GM13977 (cell line): ENCODE measurements around the gene CCDC33.

Experiments
- DNase-seq: peaks from one replicate; pipeline ENCODE4 v3.0.0; 2012; ENCODE audit warnings: low spot score
- CTCF ChIP-seq: IDR thresholded peaks from 2 replicates; pipeline ENCODE4 v1.5.1; 2012; ENCODE audit warnings: mild to moderate bottlenecking, control low read depth; ENCODE audit not compliant: insufficient read depth; ENCODE audit errors: extremely low read depth, missing control alignments
- in situ Hi-C: fragments of 300-500 bp; cut with MboI; formaldehyde crosslinking; loops from one replicate; pipeline ENCODE4 v1.12.0; 2022; ENCODE audit warnings: low sequenced_read_pairs, low pct_unique_long_range_greater_than_20kb, mixed read lengths, inconsistent platforms; ENCODE audit not compliant: unreplicated experiment

CCDC33 gene

GRCh38 chr15:74311734-74312444 is 75.8 kb downstream of the CCDC33 start:
- TF ChIP-seq CTCF = peak; percentile 49
- no peak for DNase-seq
- in situ Hi-C loops = no loop called here

GRCh38 chr15:74312445-74313007 is 76.4 kb downstream of the CCDC33 start:
- DNase-seq = no peak
- in situ Hi-C loops = no loop called here
- no peak for TF ChIP-seq CTCF

- in situ Hi-C loops = no loop called here
- no peak for DNase-seq
- TF ChIP-seq CTCF = no peak
Observed at GRCh38 chr15:74313889-74314288, 77.8 kb downstream of the CCDC33 start.

- no peak for DNase-seq
- TF ChIP-seq CTCF = no peak
- in situ Hi-C loops = no loop called here
Observed at GRCh38 chr15:74314795-74315438, 78.8 kb downstream of the CCDC33 start.

- no peak for DNase-seq
- no peak for TF ChIP-seq CTCF
- in situ Hi-C loops = no loop called here
Observed at GRCh38 chr15:74315626-74316025, 79.5 kb downstream of the CCDC33 start.

- in situ Hi-C loops = no loop called here
- TF ChIP-seq CTCF = no peak
- no peak for DNase-seq
Observed at GRCh38 chr15:74316141-74316540, 80.0 kb downstream of the CCDC33 start.
